NB4 (cell line): ENCODE data around the gene DDX60.

ENCODE experiments used
- MYC ChIP-seq: IDR thresholded peaks from 2 replicates; pipeline ENCODE4 v1.6.1; 2011; ENCODE audit warnings: low read depth, low read length
- POLR2A ChIP-seq: IDR thresholded peaks from 2 replicates; pipeline ENCODE4 v1.6.1; 2011; ENCODE audit warnings: mild to moderate bottlenecking; ENCODE audit not compliant: insufficient read length; ENCODE audit errors: extremely low read depth
- TF ChIP-seq, protein P1 (sequence below): IDR thresholded peaks from 2 replicates; pipeline ENCODE4 v1.6.1; 2011; ENCODE audit warnings: low read depth, low read length

DNA sequence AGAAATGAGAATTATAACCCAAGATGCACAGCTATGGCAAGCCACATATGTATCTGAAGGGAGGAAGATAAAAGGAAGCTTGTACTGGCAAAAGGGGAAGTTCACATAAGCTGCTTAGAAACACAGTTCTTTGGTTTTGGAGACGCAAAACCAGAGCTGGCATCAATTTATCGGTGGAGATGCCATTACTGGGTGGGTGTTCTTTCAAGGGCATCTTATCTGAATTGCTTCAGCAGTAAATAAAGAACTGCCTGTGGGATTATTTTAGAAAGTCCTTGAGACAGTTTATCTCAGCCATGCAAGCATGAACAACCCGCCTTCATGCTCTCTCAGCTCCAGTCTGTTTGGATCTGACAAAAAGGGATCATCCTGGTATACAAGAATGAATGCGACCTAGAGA is 60.8 kb downstream of the DDX60 start:
- TF ChIP-seq POLR2A (no peak), MYC (no peak)
- TF ChIP-seq, protein P1, sequence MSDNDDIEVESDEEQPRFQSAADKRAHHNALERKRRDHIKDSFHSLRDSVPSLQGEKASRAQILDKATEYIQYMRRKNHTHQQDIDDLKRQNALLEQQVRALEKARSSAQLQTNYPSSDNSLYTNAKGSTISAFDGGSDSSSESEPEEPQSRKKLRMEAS = no peak
